Measurements from ENCODE around the gene CDH4. TPM values are rescaled to one million over a fixed set of nuclear protein-coding genes. Genes with fewer than 3 reads are reported as not detected.

CDH4 gene
- total RNA-seq, 1 donor from 2014 or later = 0.06 TPM

- intact Hi-C loops (cut with DNase I) = no loop called here
- TF ChIP-seq CTCF (IDR thresholded peaks at IDR 0.05) = no peak
- Histone ChIP-seq H3K4me3 (no peak overlapping the region), H3K4me1 (no peaks in the 10 kb centered on the region), H3K9me3 (no peaks in the 10 kb centered on the region), H3K27me3 (ENCODE audit: low read depth) (peaks cover 7% of the 10 kb centered on the region), H3K36me3 (no peaks in the 10 kb centered on the region), H3K27ac (no peak overlapping the region)
- ATAC-seq (no peak), DNase-seq (no peak)
These were observed 34.2 kb upstream of the CDH4 start for GRCh38 chr20:61217848-61218247.

DNA sequence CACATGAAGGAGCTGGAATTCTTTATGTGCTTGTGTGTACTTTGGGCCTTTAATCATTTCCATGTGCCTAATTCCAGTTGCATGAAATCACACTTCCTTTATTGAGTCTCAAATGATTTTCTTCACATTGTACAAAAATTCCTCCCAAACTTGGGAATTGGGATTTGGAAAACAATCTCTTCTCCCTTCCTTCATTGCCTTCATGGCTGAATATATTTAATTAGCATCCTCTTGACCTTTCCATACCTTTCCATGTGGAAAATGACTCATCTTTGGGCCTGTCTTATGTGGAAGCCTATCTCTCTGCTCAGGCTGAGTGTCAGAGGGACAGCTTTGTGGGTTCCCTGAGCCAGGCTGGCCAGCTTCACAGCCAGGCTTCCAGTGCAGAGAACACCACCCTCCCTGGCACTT is 33.0 kb upstream of the CDH4 start:
- no peaks in the 10 kb centered on the region for H3K36me3 ChIP-seq
- intact Hi-C loops (cut with DNase I) = no loop called here
- H3K27me3 ChIP-seq (ENCODE audit: low read depth) = peaks cover 19% of the 10 kb centered on the region
- DNase-seq = no peak
- ATAC-seq = no peak
- no peak for TF ChIP-seq CTCF (IDR thresholded peaks at IDR 0.05)
- no peak overlapping the region for H3K27ac ChIP-seq
- H3K9me3 ChIP-seq = no peaks in the 10 kb centered on the region
- no peak overlapping the region for H3K4me3 ChIP-seq
- H3K4me1 ChIP-seq = no peaks in the 10 kb centered on the region

- H3K36me3 ChIP-seq = no peaks in the 10 kb centered on the region
- no peak for TF ChIP-seq CTCF (IDR thresholded peaks at IDR 0.05)
- no peaks in the 10 kb centered on the region for H3K4me1 ChIP-seq
- H3K27me3 ChIP-seq (ENCODE audit: low read depth) = peaks cover 27% of the 10 kb centered on the region
- DNase-seq (no peak), ATAC-seq (no peak)
- intact Hi-C loops (cut with DNase I) = no loop called here
- H3K4me3 ChIP-seq = no peak overlapping the region
- no peak overlapping the region for H3K27ac ChIP-seq
- H3K9me3 ChIP-seq = no peaks in the 10 kb centered on the region
These were observed 31.9 kb upstream of the CDH4 start for GRCh38 chr20:61220131-61220530.

GRCh38 chr20:61220626-61221325 is 31.3 kb upstream of the CDH4 start:
- DNase-seq (no peak), ATAC-seq (no peak)
- intact Hi-C loops (cut with DNase I) = no loop called here
- Histone ChIP-seq H3K27ac (no peak overlapping the region), H3K36me3 (no peaks in the 10 kb centered on the region), H3K27me3 (ENCODE audit: low read depth) (peaks cover 31% of the 10 kb centered on the region), H3K9me3 (no peaks in the 10 kb centered on the region), H3K4me1 (no peaks in the 10 kb centered on the region), H3K4me3 (no peak overlapping the region)
- no peak for TF ChIP-seq CTCF (IDR thresholded peaks at IDR 0.05)

DNA sequence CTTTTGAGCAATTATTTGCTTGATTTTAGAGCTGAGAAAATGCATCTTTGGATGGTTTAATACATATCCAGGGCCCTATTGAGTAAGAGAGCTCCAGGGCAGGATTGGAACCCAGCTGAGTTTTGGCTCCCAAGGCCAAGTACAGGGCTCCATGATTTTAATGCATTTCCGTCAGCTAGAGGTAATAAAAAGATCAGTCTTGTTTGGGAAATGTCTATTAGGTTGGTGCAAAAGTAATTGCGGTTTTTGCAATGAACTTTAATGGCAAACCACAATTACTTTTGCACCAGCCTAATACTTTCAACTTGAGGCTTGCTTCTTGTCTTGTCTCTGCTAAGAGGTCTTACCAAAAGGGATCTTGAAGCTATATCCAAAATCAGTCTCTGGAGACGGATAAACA is 29.4 kb upstream of the CDH4 start:
- DNase-seq = no peak
- Histone ChIP-seq H3K9me3 (no peaks in the 10 kb centered on the region), H3K27ac (no peak overlapping the region), H3K36me3 (no peaks in the 10 kb centered on the region), H3K4me1 (no peaks in the 10 kb centered on the region), H3K27me3 (ENCODE audit: low read depth) (peaks cover 31% of the 10 kb centered on the region), H3K4me3 (no peak overlapping the region)
- TF ChIP-seq CTCF (IDR thresholded peaks at IDR 0.05) = no peak
- intact Hi-C loops (cut with DNase I) = no loop called here
- ATAC-seq = no peak
